NCI-H146 treated with DMSO at 0.1 percent for 48 hours (cell line): Measurements from ENCODE around the gene DLX4.

Source experiments
- DNase-seq: peaks from one replicate; lab custom pipeline; 2025; ENCODE audit not compliant: unreplicated experiment; lab: John Stamatoyannopoulos, UW

DLX4 gene

GRCh38 chr17:49946964-49947584 lies 21.9 kb upstream of the DLX4 start:
- no peak for DNase-seq

- no peak for DNase-seq
Observed at GRCh38 chr17:49949634-49950033, 19.4 kb upstream of the DLX4 start.

- no peak for DNase-seq
Observed at GRCh38 chr17:49951362-49952082, 17.5 kb upstream of the DLX4 start.

GRCh38 chr17:49952209-49952911 lies 16.6 kb upstream of the DLX4 start:
- peak; percentile 16 for DNase-seq

- no peak for DNase-seq
Observed at GRCh38 chr17:49952912-49953497, 16.0 kb upstream of the DLX4 start.

- no peak for DNase-seq
Observed at GRCh38 chr17:49955157-49955556, 13.8 kb upstream of the DLX4 start.

- no peak for DNase-seq
Observed at GRCh38 chr17:49956780-49957179, 12.2 kb upstream of the DLX4 start.

GRCh38 chr17:49957350-49957749 lies 11.6 kb upstream of the DLX4 start:
- DNase-seq = no peak

- no peak for DNase-seq
Observed at GRCh38 chr17:49958723-49959122, 10.3 kb upstream of the DLX4 start.

GRCh38 chr17:49959183-49959935 lies 9.6 kb upstream of the DLX4 start:
- no peak for DNase-seq

- no peak for DNase-seq
Observed at GRCh38 chr17:49962599-49963308, 6.2 kb upstream of the DLX4 start.

- no peak for DNase-seq
Observed at GRCh38 chr17:49963309-49963625, 5.7 kb upstream of the DLX4 start.

GRCh38 chr17:49963626-49964302 lies 5.2 kb upstream of the DLX4 start:
- no peak for DNase-seq

- no peak for DNase-seq
Observed at GRCh38 chr17:49964303-49964768, 4.7 kb upstream of the DLX4 start.

GRCh38 chr17:49964769-49965523 lies 4.0 kb upstream of the DLX4 start:
- no peak for DNase-seq

- no peak for DNase-seq
Observed at GRCh38 chr17:49965524-49965909, 3.5 kb upstream of the DLX4 start.

GRCh38 chr17:49966767-49967166 lies 2.2 kb upstream of the DLX4 start:
- no peak for DNase-seq

GRCh38 chr17:49967205-49967604 lies 1.8 kb upstream of the DLX4 start:
- DNase-seq = no peak
